CD4-positive, alpha-beta T cell (primary cell): Measurements from ENCODE around the gene GRM8. TPM values are rescaled to one million over a fixed set of nuclear protein-coding genes. Genes with fewer than 3 reads are reported as not detected.

ENCODE experiments used
- ATAC-seq: fragments of 200-7000 bp; cut with Tn5 transposase; one replicate; pipeline ENCODE4 v1.10.0; 2022; ENCODE audit warnings: mild to moderate bottlenecking; ENCODE audit not compliant: poor library complexity
- CTCF ChIA-PET: fragments of 350-600 bp; sonication (Branson Sonifier 250); formaldehyde crosslinking; loops from one replicate; lab custom pipeline; 2021; ENCODE audit warnings: antibody characterized with exemption, inconsistent platforms; lab: Charles Lee
- POLR2A ChIA-PET: fragments of 350-600 bp; sonication (Branson Sonifier 250); formaldehyde crosslinking; loops from one replicate; lab custom pipeline; 2021; ENCODE audit warnings: antibody characterized with exemption, inconsistent platforms; lab: Charles Lee
- DNase-seq, 14 experiments: peaks; one replicate each; pipeline ENCODE4 v3.0.0-alpha.2; 2013 to 2020; ENCODE audit warnings: mixed read lengths in 2 of 14
- H3K27ac ChIP-seq, 2 donors: one replicate each; pipeline versions ENCODE4 v1.5.1 to v1.7.0; 2013; ENCODE audit warnings: low read length in 2 of 2, low read depth in 1 of 2, mild to moderate bottlenecking in 1 of 2
- H3K27me3 ChIP-seq, 2 experiments: 1 replicate in 1 of 2; 2 replicates in 1 of 2; pipeline versions ENCODE4 v1.6.1 to v1.7.0; 2013; ENCODE audit warnings: low read length in 2 of 2, control low read depth in 1 of 2, mild to moderate bottlenecking in 1 of 2, moderate library complexity in 1 of 2; ENCODE audit not compliant: insufficient read depth in 2 of 2, control insufficient read depth in 1 of 2
- H3K36me3 ChIP-seq: one replicate; pipeline ENCODE4 v1.6.1; 2013; ENCODE audit warnings: low read length, control low read depth; ENCODE audit not compliant: insufficient read depth
- H3K4me1 ChIP-seq: one replicate; pipeline ENCODE4 v1.6.1; 2013; ENCODE audit warnings: low read length, control low read depth; ENCODE audit not compliant: insufficient read depth
- H3K4me3 ChIP-seq: one replicate; pipeline ENCODE4 v1.5.1; 2013; ENCODE audit warnings: mild to moderate bottlenecking, low read length, moderate library complexity
- H3K9me3 ChIP-seq, 2 experiments: 1 replicate in 1 of 2; 2 replicates in 1 of 2; pipeline versions ENCODE4 v1.6.1 to v1.7.0; 2013; ENCODE audit warnings: low read length in 2 of 2, mild to moderate bottlenecking in 2 of 2, control low read depth in 1 of 2, moderate library complexity in 1 of 2; ENCODE audit not compliant: control insufficient read depth in 1 of 2, insufficient read depth in 1 of 2
- H3K27ac Mint-ChIP-seq: one replicate; pipeline ENCODE4 v1.8.0; 2020; ENCODE audit warnings: mixed read lengths
- H3K27me3 Mint-ChIP-seq: one replicate; pipeline ENCODE4 v1.8.0; 2021; ENCODE audit warnings: mixed read lengths
- H3K36me3 Mint-ChIP-seq: one replicate; pipeline ENCODE4 v1.8.0; 2021; ENCODE audit warnings: low read depth, mixed read lengths
- H3K4me1 Mint-ChIP-seq: one replicate; pipeline ENCODE4 v1.8.0; 2021; ENCODE audit warnings: low read depth, mixed read lengths
- H3K4me3 Mint-ChIP-seq: one replicate; pipeline ENCODE4 v1.8.0; 2020; ENCODE audit warnings: mild to moderate bottlenecking, mixed read lengths
- H3K9me3 Mint-ChIP-seq: one replicate; pipeline ENCODE4 v1.8.0; 2020; ENCODE audit warnings: mixed read lengths
- CTCF ChIP-seq: fragments of 200-600 bp; IDR thresholded peaks from one replicate; pipeline ENCODE4 v1.8.0; 2022; ENCODE audit warnings: antibody characterized with exemption, mild to moderate bottlenecking
- intact Hi-C, 2 experiments: fragments of 100-400 bp; cut with DNase I in 1 of 2; cut with micrococcal nuclease in 1 of 2; formaldehyde crosslinking; loops; one replicate each; pipeline versions ENCODE4 v1.15.1 to v1.9.0; 2023 to 2025; cut with DNase I, micrococcal nuclease
- total RNA-seq, 174 experiments: library from RNA in 2 of 174; stranded (reverse) in 2 of 174; gene quantifications; one replicate each; pipeline ENCODE4 v1.2.3 and lab custom pipeline; 2021 to 2026

GRM8 gene
- total RNA-seq, 2 experiments from 2014 or later = not detected

- DNase-seq (no peak), ATAC-seq (no peak)
- Histone ChIP-seq H3K36me3 (no peaks in the 10 kb centered on the region), H3K4me3 (no peak overlapping the region), H3K4me1 (no peaks in the 10 kb centered on the region), H3K27ac (no peak overlapping the region), H3K27me3 (no peaks in the 10 kb centered on the region), H3K9me3 (no peaks in the 10 kb centered on the region)
- Mint-ChIP-seq H3K27ac (no peak overlapping the region), H3K9me3 (no peaks in the 10 kb centered on the region), H3K4me3 (no peak overlapping the region), H3K27me3 (peaks cover 25% of the 10 kb centered on the region), H3K36me3 (no peaks in the 10 kb centered on the region), H3K4me1 (no peaks in the 10 kb centered on the region)
- no peak for TF ChIP-seq CTCF
- CTCF ChIA-PET = no interaction called here
- POLR2A ChIA-PET = no interaction called here
- intact Hi-C loops = no loop called here
Observed at GRCh38 chr7:127137146-127137545, 115.6 kb downstream of the GRM8 start.

DNA sequence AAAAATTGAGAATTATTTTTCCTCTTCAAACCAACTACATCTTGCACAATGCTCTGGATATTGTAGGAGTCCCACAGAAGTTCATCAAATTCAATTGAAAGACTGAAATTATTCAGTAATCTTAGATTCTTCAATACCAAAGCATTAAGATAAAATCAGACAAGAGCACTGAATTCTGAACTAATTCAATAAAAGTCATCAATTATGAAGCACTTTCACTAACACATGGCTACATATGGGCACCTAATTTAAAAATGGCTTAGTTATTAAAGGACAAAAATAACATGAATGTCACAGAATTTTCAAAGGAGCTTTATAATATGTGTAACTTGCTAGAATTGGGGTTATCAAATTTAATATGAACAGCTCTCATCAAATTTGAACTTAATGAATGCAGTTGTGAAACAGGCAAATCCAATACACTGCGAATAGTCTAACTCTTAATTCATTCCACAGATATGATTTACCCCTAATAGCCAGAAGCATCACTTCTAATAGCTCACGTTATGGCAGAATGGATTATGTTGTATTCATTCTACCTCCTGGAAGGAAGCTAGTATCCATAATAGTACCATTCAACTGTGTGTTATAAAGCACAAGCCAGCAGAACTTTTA is 116.8 kb downstream of the GRM8 start:
- ATAC-seq (no peak), DNase-seq (no peak)
- Mint-ChIP-seq H3K27ac (no peak overlapping the region), H3K36me3 (no peaks in the 10 kb centered on the region), H3K4me3 (no peak overlapping the region), H3K4me1 (no peaks in the 10 kb centered on the region), H3K9me3 (no peaks in the 10 kb centered on the region), H3K27me3 (peaks cover 25% of the 10 kb centered on the region)
- ChIA-PET POLR2A (no interaction called here), CTCF (no interaction called here)
- no peaks in the 10 kb centered on the region for H3K36me3 ChIP-seq
- H3K4me1 ChIP-seq = no peaks in the 10 kb centered on the region
- H3K4me3 ChIP-seq = no peak overlapping the region
- H3K27me3 ChIP-seq = no peaks in the 10 kb centered on the region
- intact Hi-C loops = no loop called here
- no peak for TF ChIP-seq CTCF
- no peaks in the 10 kb centered on the region for H3K9me3 ChIP-seq
- no peak overlapping the region for H3K27ac ChIP-seq

GRCh38 chr7:127123220-127123619 is 129.5 kb downstream of the GRM8 start:
- ChIA-PET CTCF (no interaction called here), POLR2A (no interaction called here)
- H3K27ac Mint-ChIP-seq = no peak overlapping the region
- H3K27me3 ChIP-seq = peaks cover 0 to 3% of the 10 kb centered on the region in 2 experiments
- no peak for DNase-seq
- no peaks in the 10 kb centered on the region for H3K4me1 Mint-ChIP-seq
- H3K27me3 Mint-ChIP-seq = peaks cover 11% of the 10 kb centered on the region
- H3K9me3 ChIP-seq = no peaks in the 10 kb centered on the region
- H3K36me3 Mint-ChIP-seq = no peaks in the 10 kb centered on the region
- H3K9me3 Mint-ChIP-seq = no peaks in the 10 kb centered on the region
- no peaks in the 10 kb centered on the region for H3K4me1 ChIP-seq
- ATAC-seq = no peak
- TF ChIP-seq CTCF = no peak
- intact Hi-C loops = no loop called here
- no peak overlapping the region for H3K4me3 Mint-ChIP-seq
- no peak overlapping the region for H3K4me3 ChIP-seq
- H3K36me3 ChIP-seq = no peaks in the 10 kb centered on the region
- no peak overlapping the region for H3K27ac ChIP-seq
